Liver (tissue), 9 donors: Measurements from ENCODE around the gene VDAC2. TPM values are rescaled to one million over a fixed set of nuclear protein-coding genes. Genes with fewer than 3 reads are reported as not detected.

Source experiments
- DNase-seq: peaks from one replicate; pipeline ENCODE4 v3.0.0-alpha.2; 2017; ENCODE audit warnings: low spot score
- H3K27ac ChIP-seq, 2 donors: one replicate each; pipeline ENCODE4 v1.7.0; 2013; ENCODE audit warnings: inconsistent platforms in 2 of 2, low read length in 2 of 2, control low read depth in 1 of 2, low read depth in 1 of 2, mild to moderate bottlenecking in 1 of 2
- H3K27me3 ChIP-seq, 4 donors: one replicate each; pipeline versions ENCODE4 v1.6.1 to v1.7.0; 2013; ENCODE audit warnings: low read length in 3 of 4, inconsistent platforms in 1 of 4, mild to moderate bottlenecking in 1 of 4, moderate library complexity in 1 of 4; ENCODE audit not compliant: control insufficient read depth in 4 of 4, insufficient read depth in 4 of 4
- H3K36me3 ChIP-seq, 4 donors: one replicate each; pipeline versions ENCODE4 v1.6.1 to v1.7.0; 2013; ENCODE audit warnings: low read length in 3 of 4, mild to moderate bottlenecking in 3 of 4, low read depth in 1 of 4, moderate library complexity in 1 of 4; ENCODE audit not compliant: control insufficient read depth in 4 of 4, insufficient read depth in 3 of 4
- H3K4me1 ChIP-seq, 4 donors: one replicate each; pipeline versions ENCODE4 v1.6.1 to v1.7.0; 2013; ENCODE audit warnings: low read length in 3 of 4, mild to moderate bottlenecking in 3 of 4, moderate library complexity in 1 of 4; ENCODE audit not compliant: control insufficient read depth in 4 of 4, insufficient read depth in 4 of 4
- H3K4me3 ChIP-seq, 3 donors: one replicate each; pipeline versions ENCODE4 v1.6.1 to v1.7.0; 2013; ENCODE audit warnings: low read length in 3 of 3, control low read depth in 1 of 3, low read depth in 1 of 3, mild to moderate bottlenecking in 1 of 3
- H3K9ac ChIP-seq, 2 donors: one replicate each; pipeline ENCODE4 v1.7.0; 2013; ENCODE audit warnings: low read length in 2 of 2, mild to moderate bottlenecking in 2 of 2, moderate library complexity in 2 of 2, control low read depth in 1 of 2, low read depth in 1 of 2
- H3K9me3 ChIP-seq, 4 donors: one replicate each; pipeline versions ENCODE4 v1.6.1 to v1.7.0; 2013; ENCODE audit warnings: low read length in 3 of 4; ENCODE audit not compliant: control insufficient read depth in 4 of 4
- ATF3 ChIP-seq: IDR thresholded peaks from 2 replicates; pipeline ENCODE4 v1.6.1; 2016; ENCODE audit warnings: antibody characterized with exemption
- CTCF ChIP-seq: fragments of 150-350 bp; IDR thresholded peaks from 2 replicates; pipeline ENCODE4 v1.5.1; 2017; ENCODE audit warnings: improper control_type of control experiment, low read depth, low read length; ENCODE audit not compliant: missing input control
- EGR1 ChIP-seq, 2 donors: IDR thresholded peaks; 2 replicates each; pipeline ENCODE4 v1.6.1; 2016 to 2018; ENCODE audit warnings: antibody characterized with exemption in 2 of 2, low read depth in 2 of 2
- FOXA1 ChIP-seq: IDR thresholded peaks from 2 replicates; pipeline ENCODE4 v1.6.1; 2016; ENCODE audit warnings: antibody characterized with exemption
- FOXA2 ChIP-seq: IDR thresholded peaks from 2 replicates; pipeline ENCODE4 v1.6.1; 2016; ENCODE audit warnings: antibody characterized with exemption
- GABPA ChIP-seq, 2 donors: IDR thresholded peaks in 1 of 2; conservative IDR thresholded peaks in 1 of 2; 2 replicates each; pipeline ENCODE4 v1.6.1; 2016; ENCODE audit warnings: antibody characterized with exemption in 2 of 2, mild to moderate bottlenecking in 1 of 2, moderate library complexity in 1 of 2
- HNF4A ChIP-seq, 2 donors: conservative IDR thresholded peaks; 2 replicates each; pipeline ENCODE4 v1.6.1; 2016; ENCODE audit warnings: antibody characterized with exemption in 2 of 2, mild to moderate bottlenecking in 2 of 2
- HNF4G ChIP-seq: IDR thresholded peaks from 2 replicates; pipeline ENCODE4 v1.6.1; 2016; ENCODE audit warnings: antibody characterized with exemption
- JUND ChIP-seq, 2 donors: IDR thresholded peaks; 2 replicates each; pipeline ENCODE4 v1.6.1; 2016; ENCODE audit warnings: antibody characterized with exemption in 2 of 2
- MAX ChIP-seq: IDR thresholded peaks from 2 replicates; pipeline ENCODE4 v1.6.1; 2016; ENCODE audit warnings: antibody characterized with exemption
- RAD21 ChIP-seq, 2 donors: IDR thresholded peaks; 2 replicates each; pipeline ENCODE4 v1.6.1; 2016; ENCODE audit warnings: antibody characterized with exemption in 2 of 2, mild to moderate bottlenecking in 2 of 2
- REST ChIP-seq: IDR thresholded peaks from 2 replicates; pipeline ENCODE4 v1.6.1; 2016; ENCODE audit warnings: antibody characterized with exemption, mild to moderate bottlenecking
- SP1 ChIP-seq: IDR thresholded peaks from 2 replicates; pipeline ENCODE4 v1.6.1; 2018; ENCODE audit warnings: antibody characterized with exemption, mild to moderate bottlenecking
- TAF1 ChIP-seq: conservative IDR thresholded peaks from 2 replicates; pipeline ENCODE4 v1.6.1; 2016; ENCODE audit warnings: antibody characterized with exemption, mild to moderate bottlenecking
- ZBTB33 ChIP-seq: IDR thresholded peaks from 2 replicates; pipeline ENCODE4 v1.6.1; 2016; ENCODE audit warnings: antibody characterized with exemption
- WGBS: extraction: QIAGEN DNeasy Blood & Tissue Kit; methylation state at CpG from one replicate; pipeline ENCODE4 v1.1.7; 2013; 5-methylcytosine and 5-hydroxymethylcytosine counted together
- polyA plus RNA-seq, 2 donors: library from polyadenylated mRNA; stranded (reverse) in 1 of 2; unstranded in 1 of 2; fragments of 200-250 nt in 1 of 2; fragments of >200 nt in 1 of 2; fragmentation: Nextera tagmentation in 1 of 2; extraction: Ambion mirVana in 1 of 2; gene quantifications; one replicate each; pipeline versions ENCODE4 v1.2.1 to v1.2.3, GENCODE V29; 2013 to 2015
- total RNA-seq, 2 donors: library from RNA; depleted of rRNA; stranded (reverse); fragments of >200 nt; gene quantifications; one replicate each; pipeline ENCODE4 v1.2.3, GENCODE V29; 2014
- donor health status: healthy.
- donor health status: healthy.
- donor health status: healthy.
- donor health status: healthy.
- donor health status: healthy.

The VDAC2 gene
- total and polyA plus RNA-seq, 4 donors: 41.3 to 67.1 (median 52.5) TPM

- DNase-seq: no peak
- Histone ChIP-seq H3K9me3 (no peaks in the 10 kb centered on the region), H3K9ac (no peak overlapping the region), H3K27me3 (no peaks in the 10 kb centered on the region), H3K27ac (no peak overlapping the region), H3K4me3 (no peak overlapping the region), H3K36me3 (peaks cover 7 to 73% (median 46%) of the 10 kb centered on the region in 4 donors), H3K4me1 (peaks cover 2 to 18% (median 7%) of the 10 kb centered on the region in 4 donors)
- TF ChIP-seq REST (no peak), MAX (no peak), TAF1 (no peak), FOXA1 (no peak), FOXA2 (no peak)
- 82% methylated on average over 5 of the region's 5 CpGs for WGBS
Measured at GRCh38 chr10:75226656-75227055, 16.1 kb downstream of the VDAC2 start.

GRCh38 chr10:75228278-75228677 lies 17.7 kb downstream of the VDAC2 start:
- Histone ChIP-seq H3K9ac (no peak overlapping the region), H3K9me3 (no peaks in the 10 kb centered on the region), H3K27ac (no peak overlapping the region), H3K36me3 (peaks cover 6 to 66% (median 38%) of the 10 kb centered on the region in 4 donors), H3K4me3 (no peak overlapping the region), H3K27me3 (no peaks in the 10 kb centered on the region), H3K4me1 (peaks cover 2 to 18% (median 6%) of the 10 kb centered on the region in 4 donors)
- TF ChIP-seq ZBTB33: no peak
- no peak for TF ChIP-seq HNF4A (conservative IDR thresholded peaks at IDR 0.05)
- DNase-seq: no peak
- WGBS: 96% methylated on average over 3 of the region's 3 CpGs

- peaks cover 5 to 18% (median 6%) of the 10 kb centered on the region in 4 donors for H3K4me1 ChIP-seq
- TF ChIP-seq FOXA1 (no peak), ATF3 (no peak), JUND (IDR thresholded peaks at IDR 0.05) (no peak), MAX (no peak), EGR1 (IDR thresholded peaks at IDR 0.05; ENCODE audit: low read depth in 2 of 2) (no peak), CTCF (no peak), TAF1 (no peak), GABPA (IDR thresholded peaks at IDR 0.05 in 1 of 2, conservative IDR thresholded peaks at IDR 0.05 in 1 of 2) (no peak), ZBTB33 (no peak), SP1 (no peak), HNF4A (conservative IDR thresholded peaks at IDR 0.05) (no peak), RAD21 (IDR thresholded peaks at IDR 0.05) (no peak), HNF4G (no peak)
- H3K36me3 ChIP-seq: peaks cover 3 to 62% (median 33%) of the 10 kb centered on the region in 4 donors
- DNase-seq: no peak
- no peak overlapping the region for H3K9ac ChIP-seq
- WGBS: 78% methylated on average over 4 of the region's 4 CpGs
- H3K27ac ChIP-seq: no peak overlapping the region
- H3K4me3 ChIP-seq: no peak overlapping the region
- H3K27me3 ChIP-seq: no peaks in the 10 kb centered on the region
- H3K9me3 ChIP-seq: no peaks in the 10 kb centered on the region
Measured at GRCh38 chr10:75228834-75229233, 18.2 kb downstream of the VDAC2 start.
